ENCODE results near the gene PMS2.

DNA sequence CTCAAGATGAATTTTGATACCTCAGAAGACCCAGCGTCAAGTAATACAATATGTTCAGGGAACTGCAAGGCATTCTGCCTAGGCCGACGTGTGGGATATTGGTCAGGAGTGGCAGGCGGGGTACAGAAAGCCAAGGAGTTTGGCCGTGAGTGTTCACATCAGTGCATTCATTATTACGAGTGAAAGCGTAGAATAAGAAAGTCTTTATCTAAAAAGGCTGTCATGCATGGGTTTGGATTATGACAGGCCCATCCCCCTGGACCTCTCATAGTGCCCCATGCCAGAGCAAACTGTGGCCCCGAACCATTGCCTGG is 7.8 kb upstream of the PMS2 start:
- no peak for TF ChIP-seq POLR2AphosphoS5 (IDR thresholded peaks at IDR 0.05; ENCODE audit: low read depth, low read length)
- TF ChIP-seq POLR2A (IDR thresholded peaks at IDR 0.05; ENCODE audit: low read depth, low read length) = no peak
